Ascending aorta (tissue), 2 donors: ENCODE measurements around the gene MRPL45. TPM values are rescaled to one million over a fixed set of nuclear protein-coding genes. Genes with fewer than 3 reads are reported as not detected.
A peak's percentile ranks its signal among the peaks of the same experiment; 100 is the strongest.

Source experiments
- DNase-seq, 2 donors: peaks; one replicate each; pipeline ENCODE4 v3.0.0-alpha.2; 2019; ENCODE audit warnings: low spot score in 2 of 2
- H3K27ac ChIP-seq, 2 donors: fragments of 200-600 bp; sonication (generic); one replicate each; pipeline ENCODE4 v1.5.1; 2016 to 2017; ENCODE audit warnings: mild to moderate bottlenecking in 1 of 2
- H3K27me3 ChIP-seq: fragments of 200-600 bp; sonication (generic); one replicate; pipeline ENCODE4 v1.5.1; 2017
- H3K36me3 ChIP-seq, 2 donors: fragments of 200-600 bp; sonication (generic); one replicate each; pipeline ENCODE4 v1.5.1; 2016
- H3K4me1 ChIP-seq, 2 donors: fragments of 200-600 bp; sonication (generic); one replicate each; pipeline ENCODE4 v1.5.1; 2016 to 2017; ENCODE audit warnings: mild to moderate bottlenecking in 1 of 2
- H3K4me3 ChIP-seq, 2 donors: fragments of 200-600 bp; sonication (generic); one replicate each; pipeline ENCODE4 v1.5.1; 2016 to 2017; ENCODE audit warnings: mild to moderate bottlenecking in 1 of 2
- H3K9me3 ChIP-seq, 2 donors: fragments of 200-600 bp; sonication (generic); one replicate each; pipeline ENCODE4 v1.5.1; 2016
- intact Hi-C: fragments of 100-400 bp; cut with DNase I; formaldehyde crosslinking; loops from one replicate; pipeline ENCODE4 v1.15.1; 2023
- total RNA-seq: library from RNA; depleted of rRNA; stranded (reverse); fragments of >200 nt; gene quantifications from one replicate; pipeline ENCODE4 v1.1.0, GENCODE V29; 2016
- TF ChIP-seq, protein P1 (sequence below), 3 experiments: fragments of 200-600 bp in 2 of 3; fragments of 450-650 bp in 1 of 3; sonication (generic) in 2 of 3; IDR thresholded peaks; one replicate each; pipeline ENCODE4 v1.5.1; 2016 to 2019; ENCODE audit warnings: antibody characterized with exemption in 3 of 3, mild to moderate bottlenecking in 1 of 3, moderate library complexity in 1 of 3

The MRPL45 gene
- total RNA-seq, 1 donor from 2014 or later = 27.5 TPM

DNA sequence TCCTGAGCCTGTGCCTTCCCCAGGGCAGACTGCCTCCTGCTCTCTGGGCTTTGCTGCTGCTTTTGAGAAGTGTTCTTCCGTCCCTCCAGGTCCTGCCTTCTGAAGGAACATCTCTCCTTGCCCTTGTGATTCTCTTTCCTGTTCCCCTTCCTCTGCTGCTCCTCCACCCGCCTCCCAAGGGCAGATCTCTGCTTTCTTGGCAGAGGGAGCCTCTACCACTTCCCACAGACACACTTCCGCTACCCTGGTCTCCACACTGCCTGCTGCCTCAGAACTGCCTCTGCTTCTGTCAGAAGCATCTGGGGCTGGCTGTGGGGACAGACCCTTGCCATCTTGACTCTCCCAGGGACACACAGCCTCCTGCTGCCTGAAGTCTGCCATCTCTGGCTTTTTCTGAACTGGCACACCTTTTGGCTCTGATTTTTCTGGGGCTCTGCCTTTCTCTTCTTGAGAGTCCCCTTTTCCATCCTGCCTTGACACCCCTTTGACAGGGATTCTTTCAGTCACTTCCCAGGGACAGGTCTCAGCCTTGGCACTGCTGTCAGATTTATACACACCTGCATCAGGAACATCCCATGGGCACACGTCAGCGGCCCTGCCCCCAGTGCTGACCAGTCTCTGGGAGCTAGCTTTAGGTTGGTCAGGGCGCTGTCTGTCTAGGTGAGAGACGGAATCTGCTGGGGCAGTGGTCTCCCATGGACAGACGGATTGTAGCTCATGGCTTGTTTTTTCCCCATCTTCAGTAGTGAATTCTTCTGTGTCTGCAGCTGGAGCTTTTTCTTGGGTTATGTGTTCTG, 30.2 kb downstream of the MRPL45 start:
- TF ChIP-seq, protein P1, sequence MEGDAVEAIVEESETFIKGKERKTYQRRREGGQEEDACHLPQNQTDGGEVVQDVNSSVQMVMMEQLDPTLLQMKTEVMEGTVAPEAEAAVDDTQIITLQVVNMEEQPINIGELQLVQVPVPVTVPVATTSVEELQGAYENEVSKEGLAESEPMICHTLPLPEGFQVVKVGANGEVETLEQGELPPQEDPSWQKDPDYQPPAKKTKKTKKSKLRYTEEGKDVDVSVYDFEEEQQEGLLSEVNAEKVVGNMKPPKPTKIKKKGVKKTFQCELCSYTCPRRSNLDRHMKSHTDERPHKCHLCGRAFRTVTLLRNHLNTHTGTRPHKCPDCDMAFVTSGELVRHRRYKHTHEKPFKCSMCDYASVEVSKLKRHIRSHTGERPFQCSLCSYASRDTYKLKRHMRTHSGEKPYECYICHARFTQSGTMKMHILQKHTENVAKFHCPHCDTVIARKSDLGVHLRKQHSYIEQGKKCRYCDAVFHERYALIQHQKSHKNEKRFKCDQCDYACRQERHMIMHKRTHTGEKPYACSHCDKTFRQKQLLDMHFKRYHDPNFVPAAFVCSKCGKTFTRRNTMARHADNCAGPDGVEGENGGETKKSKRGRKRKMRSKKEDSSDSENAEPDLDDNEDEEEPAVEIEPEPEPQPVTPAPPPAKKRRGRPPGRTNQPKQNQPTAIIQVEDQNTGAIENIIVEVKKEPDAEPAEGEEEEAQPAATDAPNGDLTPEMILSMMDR (IDR thresholded peaks at IDR 0.05) = no peak
- intact Hi-C loops = no loop called here
- Histone ChIP-seq H3K36me3 (peaks cover 7% of the 10 kb centered on the region in 2 donors), H3K27ac (no peak overlapping the region), H3K27me3 (no peaks in the 10 kb centered on the region), H3K9me3 (no peaks in the 10 kb centered on the region), H3K4me3 (no peak overlapping the region), H3K4me1 (no peaks in the 10 kb centered on the region)
- peak in 1 of 2 donors; percentile 71 for DNase-seq

DNA sequence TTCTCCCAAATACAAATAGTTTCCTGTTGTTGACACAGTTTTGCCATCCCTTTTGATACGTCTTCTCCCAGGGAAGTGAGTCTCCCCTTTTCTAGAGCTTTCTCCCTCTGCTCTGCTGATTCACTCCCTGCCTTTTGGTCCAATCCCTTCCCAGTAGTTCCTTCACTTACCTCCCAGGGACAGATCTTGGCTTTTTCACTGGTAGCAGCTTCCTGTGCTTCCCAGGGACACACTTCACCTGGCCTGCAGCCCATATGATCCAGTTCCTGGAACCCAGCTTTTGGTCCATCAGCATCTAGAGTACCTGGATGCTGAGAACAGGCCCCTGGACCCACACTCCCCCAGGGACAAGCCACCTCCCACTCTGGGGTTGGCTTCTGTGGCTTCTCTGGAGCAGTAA, 31.0 kb downstream of the MRPL45 start:
- no peak for DNase-seq
- peaks cover under 1 to 2% of the 10 kb centered on the region in 2 donors for H3K36me3 ChIP-seq
- no peaks in the 10 kb centered on the region for H3K27me3 ChIP-seq
- no peaks in the 10 kb centered on the region for H3K9me3 ChIP-seq
- TF ChIP-seq, protein P1 (IDR thresholded peaks at IDR 0.05) = no peak
- H3K4me3 ChIP-seq = no peak overlapping the region
- intact Hi-C loops = no loop called here
- no peaks in the 10 kb centered on the region for H3K4me1 ChIP-seq
- H3K27ac ChIP-seq = no peak overlapping the region

DNA sequence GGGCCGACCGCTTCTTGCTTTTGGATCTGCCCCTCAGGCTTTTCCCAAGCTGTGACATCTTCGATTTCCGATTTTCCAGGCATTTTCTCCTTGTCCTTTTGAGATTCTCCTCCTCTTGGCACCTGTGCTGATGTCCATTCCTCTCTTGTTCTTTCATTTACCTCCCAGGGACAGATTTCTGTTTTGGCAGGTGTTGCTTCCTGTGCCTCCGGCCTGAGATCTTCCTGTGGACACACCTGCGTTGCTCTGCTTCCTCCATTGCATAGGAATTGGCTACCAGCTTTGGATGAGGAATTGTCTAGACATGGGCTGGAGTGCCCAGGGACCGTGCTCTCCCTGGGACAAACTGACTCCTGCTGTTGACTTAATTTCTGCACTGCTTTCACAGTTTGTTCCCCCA, 31.7 kb downstream of the MRPL45 start:
- Histone ChIP-seq H3K4me1 (no peaks in the 10 kb centered on the region), H3K9me3 (no peaks in the 10 kb centered on the region), H3K27ac (no peak overlapping the region), H3K36me3 (no peaks in the 10 kb centered on the region), H3K4me3 (no peak overlapping the region), H3K27me3 (no peaks in the 10 kb centered on the region)
- TF ChIP-seq, protein P1 (IDR thresholded peaks at IDR 0.05) = no peak
- DNase-seq = no peak
- intact Hi-C loops = no loop called here

DNA sequence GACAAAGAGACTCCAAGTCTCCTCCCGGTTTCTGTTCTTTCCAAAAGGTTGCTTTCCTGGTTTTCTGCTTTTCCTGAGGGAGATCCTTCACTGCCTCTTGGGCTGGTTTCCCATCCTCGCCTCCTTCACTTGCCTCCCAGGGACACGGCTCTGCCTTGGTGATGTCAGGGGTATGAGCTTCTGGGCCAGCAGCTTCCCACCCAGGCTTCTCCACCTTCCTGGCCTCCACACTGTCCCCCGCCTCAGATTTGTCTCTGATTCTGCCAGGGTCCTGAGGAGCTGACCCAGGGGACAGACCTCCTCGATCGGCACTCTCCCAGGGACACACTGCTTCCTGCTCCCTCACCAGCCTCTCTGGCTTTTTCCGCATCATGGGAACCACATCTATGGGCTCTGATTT, 32.3 kb downstream of the MRPL45 start:
- intact Hi-C loops = no loop called here
- no peaks in the 10 kb centered on the region for H3K27me3 ChIP-seq
- no peak overlapping the region for H3K27ac ChIP-seq
- H3K9me3 ChIP-seq = no peaks in the 10 kb centered on the region
- DNase-seq = no peak
- H3K4me3 ChIP-seq = no peak overlapping the region
- no peaks in the 10 kb centered on the region for H3K36me3 ChIP-seq
- H3K4me1 ChIP-seq = no peaks in the 10 kb centered on the region
- TF ChIP-seq, protein P1 (IDR thresholded peaks at IDR 0.05) = no peak

DNA sequence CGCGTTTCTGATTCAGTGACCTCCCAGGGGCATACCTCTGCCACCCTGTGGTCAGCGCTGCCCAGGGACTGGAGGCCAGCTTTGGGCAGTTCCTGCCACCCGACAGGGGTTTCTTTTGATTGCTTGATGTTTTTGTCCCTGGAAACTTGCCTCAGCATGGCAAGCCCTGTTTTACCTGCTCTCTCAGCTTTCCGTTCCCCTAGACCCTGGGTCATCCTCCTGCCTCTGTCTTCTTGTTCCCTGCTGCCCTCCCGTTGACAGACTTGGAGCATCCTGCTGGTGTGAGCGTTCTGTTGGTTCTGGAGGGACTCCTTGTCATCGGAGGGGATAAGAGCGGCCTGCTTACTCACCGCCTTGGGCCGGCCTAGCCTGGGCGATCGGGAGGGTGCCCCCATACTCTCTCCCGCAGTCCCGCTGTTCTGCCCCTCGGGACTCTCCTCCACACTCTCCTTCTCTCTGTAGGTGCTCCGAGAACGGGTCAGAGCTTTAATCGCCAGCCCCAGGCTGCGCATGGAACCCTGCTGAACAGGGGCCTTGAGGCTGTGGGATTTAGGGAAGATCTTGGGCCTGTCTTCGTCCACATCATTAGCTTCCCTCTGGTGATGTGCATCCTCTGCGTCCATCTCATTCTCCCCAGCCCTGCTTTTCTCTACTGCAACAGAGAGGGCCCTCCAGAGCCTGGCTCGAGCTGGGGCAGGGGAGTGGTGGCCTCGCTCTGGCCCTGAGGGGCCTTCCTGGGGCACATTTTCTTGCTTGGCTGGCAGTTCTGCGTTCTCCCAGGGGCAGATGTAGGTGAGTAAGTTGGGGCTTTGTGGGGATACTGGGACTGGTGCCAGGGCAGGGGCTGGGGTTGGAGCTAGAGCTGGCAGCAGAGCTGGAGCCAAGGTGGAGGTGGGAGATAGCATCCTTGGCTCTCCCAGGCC, 33.1 kb downstream of the MRPL45 start:
- Histone ChIP-seq H3K36me3 (no peaks in the 10 kb centered on the region), H3K27ac (no peak overlapping the region), H3K4me1 (no peaks in the 10 kb centered on the region), H3K27me3 (no peaks in the 10 kb centered on the region), H3K4me3 (no peak overlapping the region), H3K9me3 (no peaks in the 10 kb centered on the region)
- no peak for DNase-seq
- TF ChIP-seq, protein P1 (IDR thresholded peaks at IDR 0.05) = no peak
- intact Hi-C loops = no loop called here
